Heart left ventricle (tissue), 16 donors: Measurements from ENCODE around the gene EWSR1. TPM values are rescaled to one million over a fixed set of nuclear protein-coding genes. Genes with fewer than 3 reads are reported as not detected.

ENCODE experiments used
- ATAC-seq, 4 donors: fragments of 200-7000 bp; cut with Tn5 transposase; one replicate each; pipeline ENCODE4 v1.9.1; 2020 to 2022; ENCODE audit warnings: moderate library complexity in 4 of 4, mild to moderate bottlenecking in 3 of 4, moderate number of reproducible peaks in 1 of 4
- DNase-seq, 5 donors: peaks; one replicate each; pipeline ENCODE4 v3.0.0-alpha.2; 2020
- H3K27ac ChIP-seq, 12 donors: fragments of 200-600 bp; sonication (generic) in 4 of 12; one replicate each; pipeline versions ENCODE4 v1.5.0 to v1.8.0; 2016 to 2022; ENCODE audit warnings: mild to moderate bottlenecking in 2 of 12
- H3K27me3 ChIP-seq, 9 donors: fragments of 200-600 bp; sonication (generic) in 2 of 9; one replicate each; pipeline versions ENCODE4 v1.5.1 to v1.8.0; 2016 to 2022; ENCODE audit warnings: mild to moderate bottlenecking in 3 of 9
- H3K36me3 ChIP-seq, 9 donors: fragments of 200-600 bp; sonication (generic) in 2 of 9; one replicate each; pipeline versions ENCODE4 v1.5.0 to v1.8.0; 2018 to 2022; ENCODE audit warnings: mild to moderate bottlenecking in 2 of 9
- H3K4me1 ChIP-seq, 12 donors: fragments of 200-600 bp; sonication (generic) in 4 of 12; one replicate each; pipeline versions ENCODE4 v1.5.0 to v1.8.0; 2016 to 2022; ENCODE audit warnings: mild to moderate bottlenecking in 3 of 12
- H3K4me3 ChIP-seq, 12 donors: fragments of 200-600 bp; sonication (generic) in 4 of 12; one replicate each; pipeline versions ENCODE4 v1.5.0 to v1.8.0; 2017 to 2022; ENCODE audit warnings: mild to moderate bottlenecking in 9 of 12, moderate library complexity in 4 of 12
- H3K9me3 ChIP-seq, 12 donors: fragments of 200-600 bp; sonication (generic) in 4 of 12; one replicate each; pipeline versions ENCODE4 v1.5.0 to v1.8.0; 2016 to 2022; ENCODE audit warnings: mild to moderate bottlenecking in 1 of 12
- CTCF ChIP-seq, 12 donors: fragments of 200-600 bp; sonication (generic) in 4 of 12; IDR thresholded peaks; one replicate each; pipeline versions ENCODE4 v1.5.0 to v1.8.0; 2018 to 2022; ENCODE audit warnings: antibody characterized with exemption in 12 of 12, mild to moderate bottlenecking in 5 of 12
- POLR2A ChIP-seq, 2 donors: fragments of 450-650 bp; IDR thresholded peaks; one replicate each; pipeline ENCODE4 v1.6.1; 2017; ENCODE audit warnings: antibody characterized with exemption in 2 of 2, mild to moderate bottlenecking in 2 of 2, moderate library complexity in 2 of 2
- WGBS, 4 donors: extraction: QIAGEN DNeasy Blood & Tissue Kit in 2 of 4; methylation state at CpG; one replicate each; pipeline versions ENCODE4 v1.1.5 to v1.1.7; 2013 to 2018; 5-methylcytosine and 5-hydroxymethylcytosine counted together
- intact Hi-C, 10 donors: fragments of 100-400 bp; cut with DNase I; formaldehyde crosslinking; loops; one replicate each; pipeline versions ENCODE4 v1.11.1 to v1.14.2; 2022
- polyA plus RNA-seq, 2 donors: library from polyadenylated mRNA; stranded (reverse); fragments of 200-250 nt; gene quantifications; one replicate each; pipeline ENCODE4 v1.2.3, GENCODE V29; 2013
- total RNA-seq, 9 donors: library from RNA; depleted of rRNA in 2 of 9; stranded (reverse); fragments of >200 nt in 2 of 9; fragmentation: NEBNext Ultra II Directional in 3 of 9; extraction: Animal tissue kit (Norgen Biotek cat#: 25700) in 3 of 9; gene quantifications; one replicate each; pipeline versions ENCODE4 v1.1.0 to v1.2.4, GENCODE V29; 2016 to 2023
- donor health status: ischemic (EF 13 %, LVEDD 7.1; RV severe dilation, severe dysfunction).
- donor health status: healthy with polysubstance abuse.
- donor health status: DM: no; HTN: yes; CAD: no.
- donor health status: DM: no; HTN: no; CAD: no.
- donor health status: ischemic (EF 25% LVEDD 6.9; RV normal size, moderate dysfunction).
- donor health status: ischemic (EF 25% LVEDD 5.7; RV mildly dilated, moderate dysfunction).
- donor health status: healthy.
- donor health status: DM: yes; HTN: yes; CAD: no.
- donor health status: ischemic (EF 35%, LVEDD 5.7; RV mildly dilated, moderate dysfunction).
- donor health status: nonischemic (EF 11% LVEDD 7.7; RV severe dilation, severe dysfunction).
- donor health status: DM: yes; HTN: yes; CAD: no.
- donor health status: PGD.
- donor health status: ischemic (EF 29% LVEDD 5.4; RV normal size, mild dysfunction).
- donor health status: nonischemic (EF 23%, LVEDD 6.1; RV moderate dilation, normal function).

Gene EWSR1
- total and polyA plus RNA-seq, 11 donors, result 94.3 to 202 (median 138) TPM

GRCh38 chr22:29339381-29340235 lies 71.5 kb downstream of the EWSR1 start:
- Histone ChIP-seq H3K27me3 (no peaks in the 10 kb centered on the region), H3K9me3 (no peaks in the 10 kb centered on the region), H3K36me3 (peaks cover 0 to 99% (median 79%) of the 10 kb centered on the region in 9 donors), H3K27ac (no peak overlapping the region), H3K4me1 (peaks cover 0 to 37% (median 11%) of the 10 kb centered on the region in 12 donors), H3K4me3 (no peak overlapping the region)
- intact Hi-C loops, result loop anchor here in 2 of 10 donors (5.0 kb wide), 1 partner anchor 32 kb away; the partner anchor contains the start of gene GAS2L1 (in 2 of the 2)
- no peak for DNase-seq
- TF ChIP-seq POLR2A (IDR thresholded peaks at IDR 0.05) (no peak), CTCF (IDR thresholded peaks at IDR 0.05) (no peak)
- no peak for ATAC-seq
- WGBS, 4 donors, result 90 to 93% (median 91%) methylated on average over 23 of the region's 23 CpGs

GRCh38 chr22:29340566-29340965 lies 72.5 kb downstream of the EWSR1 start:
- Histone ChIP-seq H3K27ac (no peak overlapping the region), H3K9me3 (no peaks in the 10 kb centered on the region), H3K4me1 (peaks cover 0 to 41% (median 15%) of the 10 kb centered on the region in 12 donors), H3K4me3 (no peak overlapping the region), H3K27me3 (no peaks in the 10 kb centered on the region), H3K36me3 (peaks cover 0 to 99% (median 76%) of the 10 kb centered on the region in 9 donors)
- TF ChIP-seq POLR2A (IDR thresholded peaks at IDR 0.05), result no peak
- TF ChIP-seq CTCF (IDR thresholded peaks at IDR 0.05), result no peak
- DNase-seq (no peak), ATAC-seq (no peak)
- WGBS, 4 donors, result 91 to 98% (median 96%) methylated on average over 5 to 8 of the region's 8 CpGs
- intact Hi-C loops, result loop anchor here in 2 of 10 donors (5.0 kb wide), 1 partner anchor 33 kb away; the partner anchor contains the start of gene GAS2L1 (in 2 of the 2)

GRCh38 chr22:29341056-29341848 lies 73.2 kb downstream of the EWSR1 start:
- DNase-seq (no peak), ATAC-seq (no peak)
- no peak overlapping the region for H3K27ac ChIP-seq
- WGBS, 4 donors, result 85 to 91% (median 88%) methylated on average over 20 to 25 of the region's 25 CpGs
- H3K36me3 ChIP-seq, result peaks cover 0 to 99% (median 75%) of the 10 kb centered on the region in 9 donors
- intact Hi-C loops, result loop anchor here in 2 of 10 donors (5.0 kb wide), 1 partner anchor 34 kb away; the partner anchor contains the start of gene GAS2L1 (in 2 of the 2)
- TF ChIP-seq POLR2A (IDR thresholded peaks at IDR 0.05) (no peak), CTCF (IDR thresholded peaks at IDR 0.05) (no peak)
- H3K4me3 ChIP-seq, result no peak overlapping the region
- peaks cover 0 to 44% (median 16%) of the 10 kb centered on the region in 12 donors for H3K4me1 ChIP-seq
- no peaks in the 10 kb centered on the region for H3K9me3 ChIP-seq
- H3K27me3 ChIP-seq, result no peaks in the 10 kb centered on the region

- no peaks in the 10 kb centered on the region for H3K27me3 ChIP-seq
- ATAC-seq (no peak), DNase-seq (no peak)
- intact Hi-C loops, result loop anchor here in 2 of 10 donors (5.0 kb wide), 1 partner anchor 34 kb away; the partner anchor contains the start of gene GAS2L1 (in 2 of the 2)
- no peak overlapping the region for H3K4me3 ChIP-seq
- TF ChIP-seq CTCF (IDR thresholded peaks at IDR 0.05), result no peak
- no peak for TF ChIP-seq POLR2A (IDR thresholded peaks at IDR 0.05)
- H3K27ac ChIP-seq, result no peak overlapping the region
- 87 to 100% (median 93%) methylated on average over 2 of the region's 2 CpGs for WGBS, 4 donors
- H3K36me3 ChIP-seq, result peaks cover 0 to 99% (median 77%) of the 10 kb centered on the region in 9 donors
- peaks cover 0 to 44% (median 17%) of the 10 kb centered on the region in 12 donors for H3K4me1 ChIP-seq
- H3K9me3 ChIP-seq, result no peaks in the 10 kb centered on the region
Observed at GRCh38 chr22:29341849-29342127, 73.7 kb downstream of the EWSR1 start.
